A172 (cell line): ENCODE data around the gene TWIST2. TPM values are rescaled to one million over a fixed set of nuclear protein-coding genes. Genes with fewer than 3 reads are reported as not detected.

ENCODE experiments used
- DNase-seq: peaks from one replicate; pipeline ENCODE4 v3.0.0-alpha.2; 2015; ENCODE audit warnings: low spot score
- total RNA-seq: library from RNA; depleted of rRNA; stranded (reverse); fragments of >200 nt; shearing (Covaris generic); gene quantifications from 2 replicates; pipeline ENCODE4 v1.2.3, GENCODE V29; 2014

Gene TWIST2
- total RNA-seq, 1 experiment from 2014 or later: 38.8 TPM

GRCh38 chr2:238890618-238891456 lies 43.0 kb downstream of the TWIST2 start:
- no peak for DNase-seq

- DNase-seq: no peak
These were observed 43.7 kb downstream of the TWIST2 start for GRCh38 chr2:238891457-238892203.

- no peak for DNase-seq
These were observed 44.3 kb downstream of the TWIST2 start for GRCh38 chr2:238892204-238892500.

GRCh38 chr2:238892796-238893195 lies 44.9 kb downstream of the TWIST2 start:
- no peak for DNase-seq

GRCh38 chr2:238893349-238894000 lies 45.6 kb downstream of the TWIST2 start:
- no peak for DNase-seq

- no peak for DNase-seq
These were observed 46.5 kb downstream of the TWIST2 start for GRCh38 chr2:238894226-238894949.

GRCh38 chr2:238894950-238895298 lies 47.0 kb downstream of the TWIST2 start:
- DNase-seq: no peak

- no peak for DNase-seq
These were observed 47.5 kb downstream of the TWIST2 start for GRCh38 chr2:238895361-238895882.

GRCh38 chr2:238895891-238896600 lies 48.2 kb downstream of the TWIST2 start:
- DNase-seq: peak; percentile 89

GRCh38 chr2:238896641-238897040 lies 48.8 kb downstream of the TWIST2 start:
- no peak for DNase-seq

GRCh38 chr2:238897122-238897880 lies 49.4 kb downstream of the TWIST2 start:
- no peak for DNase-seq

GRCh38 chr2:238897911-238898311 lies 50.0 kb downstream of the TWIST2 start:
- DNase-seq: no peak

- no peak for DNase-seq
These were observed 50.8 kb downstream of the TWIST2 start for GRCh38 chr2:238898534-238899281.

- DNase-seq: no peak
These were observed 51.5 kb downstream of the TWIST2 start for GRCh38 chr2:238899386-238899785.

- DNase-seq: no peak
These were observed 52.6 kb downstream of the TWIST2 start for GRCh38 chr2:238900511-238900910.

GRCh38 chr2:238901461-238902057 lies 53.7 kb downstream of the TWIST2 start:
- DNase-seq: no peak

- DNase-seq: no peak
These were observed 54.4 kb downstream of the TWIST2 start for GRCh38 chr2:238902285-238902684.

GRCh38 chr2:238903141-238903540 lies 55.3 kb downstream of the TWIST2 start:
- no peak for DNase-seq

GRCh38 chr2:238904177-238904576 lies 56.3 kb downstream of the TWIST2 start:
- DNase-seq: no peak
